Measurements from ENCODE around the gene CDX2. TPM values are rescaled to one million over a fixed set of nuclear protein-coding genes. Genes with fewer than 3 reads are reported as not detected.

The CDX2 gene
- total RNA-seq, 4 donors from 2014 or later, result not detected

Other genes with a start within 250 kb of the CDX2 start
- gene GSX1, start 176.8 kb downstream of the CDX2 start, total RNA-seq, result not detected
- gene PDX1, start 49.3 kb downstream of the CDX2 start, total RNA-seq, result not detected
- not detected for gene URAD, start 19.4 kb upstream of the CDX2 start, total RNA-seq
- 1 to 10 TPM in 2 of 4 donors, under 1 TPM in 2; 0.72 to 1.3 (median 0.89) TPM for gene FLT3, start 131.3 kb upstream of the CDX2 start, total RNA-seq
- 10 to 100 TPM; 32.2 to 57.7 (median 46.9) TPM for gene PAN3, start 169.2 kb upstream of the CDX2 start, total RNA-seq

Data from lower leg skin (tissue), 4 donors.